Endodermal cell (in vitro differentiated cells): ENCODE measurements around the gene CMSS1. TPM values are rescaled to one million over a fixed set of nuclear protein-coding genes. Genes with fewer than 3 reads are reported as not detected.

Source experiments
- DNase-seq: peaks from one replicate; pipeline ENCODE4 v3.0.0-alpha.2; 2017
- H3K27ac ChIP-seq: 2 replicates; pipeline ENCODE4 v1.5.1; 2013; ENCODE audit warnings: mild to moderate bottlenecking, low read depth, low read length, moderate library complexity
- H3K27me3 ChIP-seq: 2 replicates; pipeline ENCODE4 v1.6.1; 2013; ENCODE audit warnings: mild to moderate bottlenecking, low read length, moderate library complexity; ENCODE audit not compliant: insufficient read depth, control insufficient read depth, poor library complexity, severe bottlenecking
- H3K36me3 ChIP-seq: 2 replicates; pipeline ENCODE4 v1.7.0; 2013; ENCODE audit warnings: mild to moderate bottlenecking, low read length, moderate library complexity; ENCODE audit not compliant: control insufficient read depth, insufficient read depth
- H3K4me1 ChIP-seq: one replicate; pipeline ENCODE4 v1.7.0; 2013; ENCODE audit warnings: low read length; ENCODE audit not compliant: control insufficient read depth, insufficient read depth
- H3K4me3 ChIP-seq: 2 replicates; pipeline ENCODE4 v1.5.1; 2013; ENCODE audit warnings: mild to moderate bottlenecking, low read length, moderate library complexity
- H3K9ac ChIP-seq: 2 replicates; pipeline ENCODE4 v1.6.1; 2013; ENCODE audit warnings: mild to moderate bottlenecking, low read length, moderate library complexity; ENCODE audit not compliant: poor library complexity, severe bottlenecking; ENCODE audit errors: extremely low read depth
- H3K9me3 ChIP-seq: 2 replicates; pipeline ENCODE4 v1.6.1; 2013; ENCODE audit warnings: mild to moderate bottlenecking, low read length, moderate library complexity; ENCODE audit not compliant: control insufficient read depth
- H3K27ac Mint-ChIP-seq: 2 replicates; pipeline ENCODE4 v1.8.0; 2020; ENCODE audit warnings: mixed read lengths
- H3K27me3 Mint-ChIP-seq: 2 replicates; pipeline ENCODE4 v1.8.0; 2021; ENCODE audit warnings: mild to moderate bottlenecking, mixed read lengths; ENCODE audit not compliant: insufficient read depth
- H3K36me3 Mint-ChIP-seq: 2 replicates; pipeline ENCODE4 v1.8.0; 2020; ENCODE audit warnings: low read depth, mixed read lengths
- H3K4me1 Mint-ChIP-seq: 2 replicates; pipeline ENCODE4 v1.8.0; 2020; ENCODE audit warnings: mixed read lengths
- H3K4me3 Mint-ChIP-seq: 2 replicates; pipeline ENCODE4 v1.8.0; 2020; ENCODE audit warnings: mild to moderate bottlenecking, moderate library complexity, mixed read lengths
- H3K9me3 Mint-ChIP-seq: 2 replicates; pipeline ENCODE4 v1.8.0; 2020; ENCODE audit warnings: mild to moderate bottlenecking, mixed read lengths
- WGBS, 2 experiments: methylation state at CpG; one replicate each; pipeline versions ENCODE4 v1.1.5 to v1.1.7; 2013; ENCODE audit warnings: missing lambda C conversion rate in 2 of 2, mixed read lengths in 1 of 2; ENCODE audit not compliant: insufficient coverage in 1 of 2, insufficient read length in 1 of 2; 5-methylcytosine and 5-hydroxymethylcytosine counted together
- total RNA-seq, 2 donors: library from RNA; stranded (reverse); fragmentation: NEBNext Ultra II Directional in 1 of 2; extraction: Animal tissue kit (Norgen Biotek cat#: 25700) in 1 of 2; gene quantifications; 2 replicates in 1 of 2; 3 replicates in 1 of 2; pipeline ENCODE4 v1.2.1, GENCODE V29; 2021
- TF ChIP-seq, protein P1 (sequence below): fragments of 200-600 bp; sonication (generic); conservative IDR thresholded peaks from 2 replicates; pipeline ENCODE4 v1.5.0; 2021; ENCODE audit warnings: antibody characterized with exemption, mild to moderate bottlenecking

Gene CMSS1
- total RNA-seq, 2 donors from 2014 or later, result 48.5 to 50.8 TPM

GRCh38 chr3:100123112-100123511 lies 305.4 kb downstream of the CMSS1 start:
- no peak for DNase-seq
- no peak overlapping the region for H3K4me3 Mint-ChIP-seq
- Histone ChIP-seq H3K4me3 (no peak overlapping the region), H3K27ac (no peak overlapping the region), H3K27me3 (no peaks in the 10 kb centered on the region), H3K9me3 (no peaks in the 10 kb centered on the region), H3K9ac (no peak overlapping the region), H3K4me1 (peaks cover 3% of the 10 kb centered on the region), H3K36me3 (no peaks in the 10 kb centered on the region)
- WGBS, 2 experiments, result 75 to 89% methylated on average over 4 of the region's 4 CpGs
- H3K27me3 Mint-ChIP-seq, result no peaks in the 10 kb centered on the region
- no peaks in the 10 kb centered on the region for H3K9me3 Mint-ChIP-seq
- peak overlapping the region; percentile 20 for H3K27ac Mint-ChIP-seq
- no peaks in the 10 kb centered on the region for H3K36me3 Mint-ChIP-seq
- TF ChIP-seq, protein P1, sequence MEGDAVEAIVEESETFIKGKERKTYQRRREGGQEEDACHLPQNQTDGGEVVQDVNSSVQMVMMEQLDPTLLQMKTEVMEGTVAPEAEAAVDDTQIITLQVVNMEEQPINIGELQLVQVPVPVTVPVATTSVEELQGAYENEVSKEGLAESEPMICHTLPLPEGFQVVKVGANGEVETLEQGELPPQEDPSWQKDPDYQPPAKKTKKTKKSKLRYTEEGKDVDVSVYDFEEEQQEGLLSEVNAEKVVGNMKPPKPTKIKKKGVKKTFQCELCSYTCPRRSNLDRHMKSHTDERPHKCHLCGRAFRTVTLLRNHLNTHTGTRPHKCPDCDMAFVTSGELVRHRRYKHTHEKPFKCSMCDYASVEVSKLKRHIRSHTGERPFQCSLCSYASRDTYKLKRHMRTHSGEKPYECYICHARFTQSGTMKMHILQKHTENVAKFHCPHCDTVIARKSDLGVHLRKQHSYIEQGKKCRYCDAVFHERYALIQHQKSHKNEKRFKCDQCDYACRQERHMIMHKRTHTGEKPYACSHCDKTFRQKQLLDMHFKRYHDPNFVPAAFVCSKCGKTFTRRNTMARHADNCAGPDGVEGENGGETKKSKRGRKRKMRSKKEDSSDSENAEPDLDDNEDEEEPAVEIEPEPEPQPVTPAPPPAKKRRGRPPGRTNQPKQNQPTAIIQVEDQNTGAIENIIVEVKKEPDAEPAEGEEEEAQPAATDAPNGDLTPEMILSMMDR, result no peak
- H3K4me1 Mint-ChIP-seq, result peaks cover 19% of the 10 kb centered on the region

GRCh38 chr3:100124201-100124761 lies 306.6 kb downstream of the CMSS1 start:
- TF ChIP-seq, protein P1, result no peak
- Mint-ChIP-seq H3K4me3 (no peak overlapping the region), H3K9me3 (no peaks in the 10 kb centered on the region), H3K4me1 (peaks cover 19% of the 10 kb centered on the region), H3K27ac (no peak overlapping the region), H3K36me3 (no peaks in the 10 kb centered on the region), H3K27me3 (no peaks in the 10 kb centered on the region)
- no peaks in the 10 kb centered on the region for H3K9me3 ChIP-seq
- H3K9ac ChIP-seq, result no peak overlapping the region
- no peak overlapping the region for H3K27ac ChIP-seq
- no peak overlapping the region for H3K4me3 ChIP-seq
- no peak for DNase-seq
- H3K4me1 ChIP-seq, result peaks cover 3% of the 10 kb centered on the region
- H3K27me3 ChIP-seq, result no peaks in the 10 kb centered on the region
- WGBS, 2 experiments, result 95 to 97% methylated on average over 4 to 5 of the region's 5 CpGs
- H3K36me3 ChIP-seq, result no peaks in the 10 kb centered on the region

- no peak overlapping the region for H3K27ac Mint-ChIP-seq
- H3K9ac ChIP-seq, result no peak overlapping the region
- H3K4me1 Mint-ChIP-seq, result peaks cover 19% of the 10 kb centered on the region
- H3K36me3 Mint-ChIP-seq, result no peaks in the 10 kb centered on the region
- no peak overlapping the region for H3K4me3 Mint-ChIP-seq
- H3K4me3 ChIP-seq, result no peak overlapping the region
- 82 to 93% methylated on average over 2 to 5 of the region's 5 CpGs for WGBS, 2 experiments
- H3K27me3 ChIP-seq, result no peaks in the 10 kb centered on the region
- no peaks in the 10 kb centered on the region for H3K27me3 Mint-ChIP-seq
- TF ChIP-seq, protein P1, result no peak
- DNase-seq, result no peak
- no peaks in the 10 kb centered on the region for H3K9me3 Mint-ChIP-seq
- H3K9me3 ChIP-seq, result no peaks in the 10 kb centered on the region
- no peak overlapping the region for H3K27ac ChIP-seq
- no peaks in the 10 kb centered on the region for H3K36me3 ChIP-seq
- H3K4me1 ChIP-seq, result peaks cover 3% of the 10 kb centered on the region
Measured at GRCh38 chr3:100125161-100125938, 307.7 kb downstream of the CMSS1 start.
